Amniotic stem cell (primary cell): ENCODE results near the gene UPK3BL2.
"Not testable (repeated sequence)": the region's sequence is repeated elsewhere in the genome, so short reads cannot be mapped to it uniquely, and the experiment has no call there.

Experiments used
- DNase-seq: peaks from one replicate; lab custom pipeline; 2025; lab: John Stamatoyannopoulos, UW

Gene UPK3BL2

GRCh38 chr7:102531583-102531982 lies 11.9 kb downstream of the UPK3BL2 start:
- DNase-seq, result not testable (repeated sequence)

- not testable (repeated sequence) for DNase-seq
Measured at GRCh38 chr7:102527822-102528793, 15.4 kb downstream of the UPK3BL2 start.

- not testable (repeated sequence) for DNase-seq
Measured at GRCh38 chr7:102527182-102527581, 16.3 kb downstream of the UPK3BL2 start.

- not testable (repeated sequence) for DNase-seq
Measured at GRCh38 chr7:102524803-102525202, 18.7 kb downstream of the UPK3BL2 start.

- DNase-seq, result not testable (repeated sequence)
Measured at GRCh38 chr7:102520797-102521196, 22.7 kb downstream of the UPK3BL2 start.

GRCh38 chr7:102517550-102518147 lies 25.8 kb downstream of the UPK3BL2 start, which contains the start of gene RASA4B:
TSS of gene RASA4B (minus strand) at chr7:102517777. CDS start at chr7:102517710, 67 bp downstream.
- DNase-seq, result not testable (repeated sequence)

GRCh38 chr7:102516951-102517350 lies 26.5 kb downstream of the UPK3BL2 start:
- DNase-seq, result not testable (repeated sequence)

GRCh38 chr7:102515889-102516288 lies 27.6 kb downstream of the UPK3BL2 start:
- not testable (repeated sequence) for DNase-seq

GRCh38 chr7:102514881-102515721 lies 28.4 kb downstream of the UPK3BL2 start:
- not testable (repeated sequence) for DNase-seq

- DNase-seq, result not testable (repeated sequence)
Measured at GRCh38 chr7:102512642-102513221, 30.8 kb downstream of the UPK3BL2 start.

GRCh38 chr7:102511860-102512522 lies 31.5 kb downstream of the UPK3BL2 start:
- not testable (repeated sequence) for DNase-seq

- DNase-seq, result not testable (repeated sequence)
Measured at GRCh38 chr7:102510575-102510974, 32.9 kb downstream of the UPK3BL2 start.

GRCh38 chr7:102507410-102508088 lies 35.9 kb downstream of the UPK3BL2 start:
- not testable (repeated sequence) for DNase-seq

GRCh38 chr7:102505298-102506185 lies 38.0 kb downstream of the UPK3BL2 start:
- not testable (repeated sequence) for DNase-seq

- not testable (repeated sequence) for DNase-seq
Measured at GRCh38 chr7:102503141-102503540, 40.4 kb downstream of the UPK3BL2 start.

GRCh38 chr7:102498321-102498720 lies 45.2 kb downstream of the UPK3BL2 start:
- DNase-seq, result not testable (repeated sequence)

- not testable (repeated sequence) for DNase-seq
Measured at GRCh38 chr7:102497308-102497707, 46.2 kb downstream of the UPK3BL2 start.

GRCh38 chr7:102496861-102497260 lies 46.6 kb downstream of the UPK3BL2 start:
- not testable (repeated sequence) for DNase-seq

GRCh38 chr7:102494473-102495149 lies 48.9 kb downstream of the UPK3BL2 start:
- not testable (repeated sequence) for DNase-seq
